ENCODE results near the gene SIRPG. TPM values are rescaled to one million over a fixed set of nuclear protein-coding genes. Genes with fewer than 3 reads are reported as not detected.

The SIRPG gene
- total RNA-seq, 4 donors from 2014 or later = not detected

GRCh38 chr20:1652104-1652503 lies 5.5 kb downstream of the SIRPG start:
- H3K27ac ChIP-seq = no peak overlapping the region
- DNase-seq (no peak), ATAC-seq (no peak)
- no peak for TF ChIP-seq CTCF (IDR thresholded peaks at IDR 0.05 in 4 of 5, conservative IDR thresholded peaks at IDR 0.05 in 1 of 5)
- H3K9me3 ChIP-seq = no peaks in the 10 kb centered on the region
- H3K27me3 ChIP-seq = no peaks in the 10 kb centered on the region
- H3K4me1 ChIP-seq = no peaks in the 10 kb centered on the region
- H3K4me3 ChIP-seq = no peak overlapping the region
- in situ Hi-C loops (cut with MboI; ENCODE audit: low sequenced_read_pairs in 4 of 4) = no loop called here
- intact Hi-C loops (cut with DNase I; ENCODE audit: low total_unique reads) = no loop called here
- no peaks in the 10 kb centered on the region for H3K36me3 ChIP-seq

GRCh38 chr20:1651268-1652058 lies 6.1 kb downstream of the SIRPG start:
- Histone ChIP-seq H3K9me3 (no peaks in the 10 kb centered on the region), H3K4me3 (no peak overlapping the region), H3K4me1 (no peaks in the 10 kb centered on the region), H3K27ac (no peak overlapping the region), H3K27me3 (no peaks in the 10 kb centered on the region), H3K36me3 (no peaks in the 10 kb centered on the region)
- DNase-seq = no peak
- intact Hi-C loops (cut with DNase I; ENCODE audit: low total_unique reads) (no loop called here), in situ Hi-C loops (cut with MboI; ENCODE audit: low sequenced_read_pairs in 4 of 4) (no loop called here)
- ATAC-seq = no peak
- no peak for TF ChIP-seq CTCF (IDR thresholded peaks at IDR 0.05 in 4 of 5, conservative IDR thresholded peaks at IDR 0.05 in 1 of 5)
- TF ChIP-seq POLR2A (IDR thresholded peaks at IDR 0.05) = no peak

GRCh38 chr20:1648101-1648500 lies 9.5 kb downstream of the SIRPG start:
- DNase-seq = no peak
- intact Hi-C loops (cut with DNase I; ENCODE audit: low total_unique reads) = no loop called here
- TF ChIP-seq CTCF (IDR thresholded peaks at IDR 0.05 in 4 of 5, conservative IDR thresholded peaks at IDR 0.05 in 1 of 5) (no peak), POLR2A (IDR thresholded peaks at IDR 0.05) (no peak)
- Histone ChIP-seq H3K27me3 (no peaks in the 10 kb centered on the region), H3K27ac (no peak overlapping the region), H3K4me3 (no peak overlapping the region), H3K9me3 (no peaks in the 10 kb centered on the region), H3K36me3 (no peaks in the 10 kb centered on the region), H3K4me1 (no peaks in the 10 kb centered on the region)
- ATAC-seq = no peak
- in situ Hi-C loops (cut with MboI; ENCODE audit: low sequenced_read_pairs in 4 of 4) = no loop called here

GRCh38 chr20:1646975-1647431 lies 10.6 kb downstream of the SIRPG start:
- TF ChIP-seq POLR2A (IDR thresholded peaks at IDR 0.05) (no peak), CTCF (IDR thresholded peaks at IDR 0.05 in 4 of 5, conservative IDR thresholded peaks at IDR 0.05 in 1 of 5) (no peak)
- Histone ChIP-seq H3K4me1 (no peaks in the 10 kb centered on the region), H3K36me3 (no peaks in the 10 kb centered on the region), H3K27me3 (no peaks in the 10 kb centered on the region), H3K9me3 (no peaks in the 10 kb centered on the region), H3K27ac (no peak overlapping the region), H3K4me3 (no peak overlapping the region)
- ATAC-seq = no peak
- no peak for DNase-seq
- intact Hi-C loops (cut with DNase I; ENCODE audit: low total_unique reads) = no loop called here
- in situ Hi-C loops (cut with MboI; ENCODE audit: low sequenced_read_pairs in 4 of 4) = no loop called here

Data from gastrocnemius medialis (tissue), 4 donors.